ENCODE results near the gene NRG4.

DNA sequence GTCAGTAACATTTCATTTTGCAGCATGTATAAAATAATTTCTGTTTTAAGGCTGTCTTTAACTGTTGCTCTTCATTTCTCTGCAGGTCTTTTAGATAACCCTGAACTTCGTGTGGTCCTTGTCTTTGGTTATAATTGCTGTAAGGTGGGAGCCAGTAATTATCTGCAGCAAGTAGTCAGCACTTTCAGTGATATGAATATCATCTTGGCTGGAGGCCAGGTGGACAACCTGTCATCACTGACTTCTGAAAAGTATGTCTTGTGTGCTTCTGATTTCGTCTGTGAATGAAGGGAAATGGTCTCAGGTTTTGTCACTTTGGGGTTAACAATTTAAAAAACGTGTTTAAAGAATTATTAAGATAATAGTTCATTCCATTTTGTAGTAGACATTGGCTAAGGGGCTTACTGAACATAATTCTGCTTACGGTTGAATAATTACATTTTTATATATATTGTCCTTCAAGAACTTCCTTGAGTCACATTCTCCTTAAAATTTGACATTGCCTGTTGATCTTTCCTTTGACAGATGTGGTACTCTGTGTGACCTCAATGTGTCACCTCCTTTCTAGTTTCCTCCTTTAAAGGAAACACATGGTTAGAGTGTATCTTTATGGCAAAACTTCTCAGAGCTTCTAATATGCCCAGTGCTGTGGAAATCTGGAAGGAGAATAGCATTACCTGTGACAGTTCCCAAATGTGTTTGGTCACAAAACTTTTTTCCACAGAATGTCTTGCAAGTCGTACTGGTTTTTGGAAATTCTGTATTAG lies 82.2 kb downstream of the NRG4 start:
- TF ChIP-seq, protein P1, sequence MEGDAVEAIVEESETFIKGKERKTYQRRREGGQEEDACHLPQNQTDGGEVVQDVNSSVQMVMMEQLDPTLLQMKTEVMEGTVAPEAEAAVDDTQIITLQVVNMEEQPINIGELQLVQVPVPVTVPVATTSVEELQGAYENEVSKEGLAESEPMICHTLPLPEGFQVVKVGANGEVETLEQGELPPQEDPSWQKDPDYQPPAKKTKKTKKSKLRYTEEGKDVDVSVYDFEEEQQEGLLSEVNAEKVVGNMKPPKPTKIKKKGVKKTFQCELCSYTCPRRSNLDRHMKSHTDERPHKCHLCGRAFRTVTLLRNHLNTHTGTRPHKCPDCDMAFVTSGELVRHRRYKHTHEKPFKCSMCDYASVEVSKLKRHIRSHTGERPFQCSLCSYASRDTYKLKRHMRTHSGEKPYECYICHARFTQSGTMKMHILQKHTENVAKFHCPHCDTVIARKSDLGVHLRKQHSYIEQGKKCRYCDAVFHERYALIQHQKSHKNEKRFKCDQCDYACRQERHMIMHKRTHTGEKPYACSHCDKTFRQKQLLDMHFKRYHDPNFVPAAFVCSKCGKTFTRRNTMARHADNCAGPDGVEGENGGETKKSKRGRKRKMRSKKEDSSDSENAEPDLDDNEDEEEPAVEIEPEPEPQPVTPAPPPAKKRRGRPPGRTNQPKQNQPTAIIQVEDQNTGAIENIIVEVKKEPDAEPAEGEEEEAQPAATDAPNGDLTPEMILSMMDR (IDR thresholded peaks at IDR 0.05) = no peak
- TF ChIP-seq POLR2A (IDR thresholded peaks at IDR 0.05) = no peak

Data from transverse colon (tissue), 3 donors.